BJ (cell line): ENCODE measurements around the gene MCF2. TPM values are rescaled to one million over a fixed set of nuclear protein-coding genes. Genes with fewer than 3 reads are reported as not detected.

Experiments used
- CTCF ChIA-PET: fragments of 350-600 bp; formaldehyde crosslinking; extraction: SDS; loops from one replicate; lab custom pipeline; 2021; ENCODE audit warnings: antibody characterized with exemption, inconsistent platforms; lab: Yijun Ruan, JAX
- POLR2A ChIA-PET: fragments of 300-600 bp; sonication (Branson Sonifier 250); formaldehyde crosslinking; extraction: SDS; loops from one replicate; lab custom pipeline; 2021; ENCODE audit warnings: antibody characterized with exemption; lab: Charles Lee
- DNase-seq: peaks from one replicate; pipeline ENCODE4 v3.0.0-alpha.2; 2011; ENCODE audit warnings: low read depth
- H3K27me3 ChIP-seq: 2 replicates; pipeline ENCODE4 v1.6.0; 2011; ENCODE audit warnings: low read length; ENCODE audit not compliant: control insufficient read depth, insufficient read depth
- H3K36me3 ChIP-seq: 2 replicates; pipeline ENCODE4 v1.5.1; 2011; ENCODE audit warnings: low read length; ENCODE audit not compliant: control insufficient read depth, insufficient read depth
- H3K4me3 ChIP-seq: 2 replicates; pipeline ENCODE4 v1.5.1; 2011; ENCODE audit warnings: low read depth, mild to moderate bottlenecking, control low read depth, low read length
- CTCF ChIP-seq: IDR thresholded peaks from 2 replicates; pipeline ENCODE4 v1.5.1; 2011; ENCODE audit warnings: low read depth, mild to moderate bottlenecking, control low read depth, inconsistent platforms, low read length, moderate library complexity; ENCODE audit not compliant: insufficient read depth
- polyA plus RNA-seq: library from polyadenylated mRNA; depleted of rRNA; stranded (reverse); fragments of >200 nt; gene quantifications from 2 replicates; pipeline ENCODE4 v1.2.3, GENCODE V29; 2011

MCF2 gene
- polyA plus RNA-seq, 1 experiment = not detected

- TF ChIP-seq CTCF = no peak
- POLR2A ChIA-PET = no interaction called here
- Histone ChIP-seq H3K36me3 (no peaks in the 10 kb centered on the region), H3K27me3 (no peaks in the 10 kb centered on the region), H3K4me3 (no peak overlapping the region)
- DNase-seq = no peak
- CTCF ChIA-PET = no interaction called here
These were observed 68.7 kb downstream of the MCF2 start for GRCh38 chrX:139639253-139639652.

GRCh38 chrX:139600105-139600504 is 107.9 kb downstream of the MCF2 start:
- H3K27me3 ChIP-seq = no peaks in the 10 kb centered on the region
- no peaks in the 10 kb centered on the region for H3K36me3 ChIP-seq
- DNase-seq = no peak
- TF ChIP-seq CTCF = no peak
- ChIA-PET POLR2A (no interaction called here), CTCF (no interaction called here)
- no peak overlapping the region for H3K4me3 ChIP-seq

- TF ChIP-seq CTCF = no peak
- no peaks in the 10 kb centered on the region for H3K27me3 ChIP-seq
- H3K36me3 ChIP-seq = no peaks in the 10 kb centered on the region
- ChIA-PET POLR2A (no interaction called here), CTCF (interaction anchor here (1.1 kb wide), 1 partner anchor 27 kb away, joined by 4 read pairs; no protein-coding TSS in a partner anchor)
- no peak overlapping the region for H3K4me3 ChIP-seq
- no peak for DNase-seq
These were observed 111.9 kb downstream of the MCF2 start for GRCh38 chrX:139596068-139596467.

- Histone ChIP-seq H3K36me3 (no peaks in the 10 kb centered on the region), H3K27me3 (no peaks in the 10 kb centered on the region), H3K4me3 (no peak overlapping the region)
- POLR2A ChIA-PET = no interaction called here
- DNase-seq = no peak
- TF ChIP-seq CTCF = no peak
- CTCF ChIA-PET = no interaction called here
These were observed 122.4 kb downstream of the MCF2 start for GRCh38 chrX:139585613-139586012.

- Histone ChIP-seq H3K27me3 (no peaks in the 10 kb centered on the region), H3K36me3 (no peaks in the 10 kb centered on the region), H3K4me3 (no peak overlapping the region)
- DNase-seq = no peak
- ChIA-PET CTCF (no interaction called here), POLR2A (no interaction called here)
- no peak for TF ChIP-seq CTCF
These were observed 126.9 kb downstream of the MCF2 start for GRCh38 chrX:139581068-139581467.
